ENCODE results near the gene CCDC149. TPM values are rescaled to one million over a fixed set of nuclear protein-coding genes. Genes with fewer than 3 reads are reported as not detected.

The CCDC149 gene
- total RNA-seq, 1 experiment from 2014 or later: 3.6 TPM

- POLR2A ChIA-PET: no interaction called here
- ATAC-seq (no peak), DNase-seq (ENCODE audit: low read depth, low spot score) (no peak)
- no TSS peak for BruUV-seq (replicated peaks)
- intact Hi-C loops (cut with micrococcal nuclease; ENCODE audit: unreplicated experiment) (no loop called here), in situ Hi-C loops (cut with HindIII; ENCODE audit: low pct_unique_long_range_greater_than_20kb, low sequenced_read_pairs) (no loop called here)
- no peak overlapping the region for H3K4me3 ChIP-seq (ENCODE audit: low read depth in 2 of 2, low read length in 2 of 2)
- no peaks in the 10 kb centered on the region for H3K9me3 ChIP-seq (ENCODE audit: control insufficient read depth, insufficient read depth, low read depth, low read length)
- H3K36me3 ChIP-seq (ENCODE audit: control insufficient read depth, insufficient read depth, low read length): no peaks in the 10 kb centered on the region
- H3K4me1 ChIP-seq (ENCODE audit: control insufficient read depth, insufficient read depth, low read length): no peaks in the 10 kb centered on the region
- CTCF ChIA-PET: no interaction called here
- TF ChIP-seq POLR2AphosphoS5 (IDR thresholded peaks at IDR 0.05; ENCODE audit: low read depth, low read length): no peak
- no peak for TF ChIP-seq CTCF (IDR thresholded peaks at IDR 0.05)
- no peak for TF ChIP-seq TCF7L2 (IDR thresholded peaks at IDR 0.05; ENCODE audit: low read depth, low read length)
- TF ChIP-seq REST (IDR thresholded peaks at IDR 0.05; ENCODE audit: insufficient read depth in 1 of 2, low read depth in 2 of 2, low read length in 1 of 2): no peak
- no peak for TF ChIP-seq SIN3A (IDR thresholded peaks at IDR 0.05; ENCODE audit: borderline replicate concordance, insufficient read depth, low read depth, low read length)
- H3K27me3 ChIP-seq (ENCODE audit: control insufficient read depth, insufficient read depth, low read length): no peaks in the 10 kb centered on the region
- no peak overlapping the region for H3K27ac ChIP-seq (ENCODE audit: low read length)
Measured at GRCh38 chr4:24806206-24806990, 106.4 kb downstream of the CCDC149 start.

GRCh38 chr4:24805566-24805965, 107.3 kb downstream of the CCDC149 start:
- no TSS peak for BruUV-seq (replicated peaks)
- Histone ChIP-seq H3K4me1 (ENCODE audit: control insufficient read depth, insufficient read depth, low read length) (no peaks in the 10 kb centered on the region), H3K36me3 (ENCODE audit: control insufficient read depth, insufficient read depth, low read length) (no peaks in the 10 kb centered on the region), H3K9me3 (ENCODE audit: control insufficient read depth, insufficient read depth, low read depth, low read length) (no peaks in the 10 kb centered on the region), H3K27ac (ENCODE audit: low read length) (no peak overlapping the region), H3K4me3 (ENCODE audit: low read depth in 2 of 2, low read length in 2 of 2) (no peak overlapping the region), H3K27me3 (ENCODE audit: control insufficient read depth, insufficient read depth, low read length) (no peaks in the 10 kb centered on the region)
- CTCF ChIA-PET: no interaction called here
- DNase-seq (ENCODE audit: low read depth, low spot score) (no peak), ATAC-seq (no peak)
- in situ Hi-C loops (cut with HindIII; ENCODE audit: low pct_unique_long_range_greater_than_20kb, low sequenced_read_pairs) (no loop called here), intact Hi-C loops (cut with micrococcal nuclease; ENCODE audit: unreplicated experiment) (no loop called here)
- POLR2A ChIA-PET: no interaction called here
- TF ChIP-seq SIN3A (IDR thresholded peaks at IDR 0.05; ENCODE audit: borderline replicate concordance, insufficient read depth, low read depth, low read length) (no peak), TCF7L2 (IDR thresholded peaks at IDR 0.05; ENCODE audit: low read depth, low read length) (no peak), CTCF (IDR thresholded peaks at IDR 0.05) (no peak), POLR2AphosphoS5 (IDR thresholded peaks at IDR 0.05; ENCODE audit: low read depth, low read length) (no peak), REST (IDR thresholded peaks at IDR 0.05; ENCODE audit: insufficient read depth in 1 of 2, low read depth in 2 of 2, low read length in 1 of 2) (no peak)

Measured in Panc1 (cell line).